ENCODE results near the gene KRTAP9-2.
"Not testable (repeated sequence)": the region's sequence is repeated elsewhere in the genome, so short reads cannot be mapped to it uniquely, and the experiment has no call there.

Gene KRTAP9-2

DNA sequence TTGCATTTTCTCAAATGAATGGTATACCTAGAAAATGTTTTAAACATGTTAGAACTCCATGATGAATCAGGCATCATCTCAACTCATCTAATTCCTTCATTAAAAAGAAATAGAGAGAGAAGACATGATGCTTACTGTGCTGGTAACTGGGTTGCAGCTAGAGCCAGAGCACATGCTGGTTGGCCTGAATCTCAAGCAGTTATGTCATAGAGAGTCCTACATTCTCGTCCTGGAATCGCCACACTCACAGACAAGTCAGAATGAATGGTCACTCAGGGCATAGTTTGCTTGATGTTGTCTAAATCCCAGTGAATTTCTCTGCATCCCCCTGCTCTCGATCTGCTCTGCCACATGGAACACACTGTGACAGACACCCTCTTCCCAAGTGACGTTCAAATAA, 10.7 kb downstream of the KRTAP9-2 start:
- not testable (repeated sequence) for H3K9me3 ChIP-seq (ENCODE audit: control insufficient read depth in 2 of 2, low read length in 2 of 2); H3K4me1 ChIP-seq (ENCODE audit: control insufficient read depth, insufficient read depth, low read length); H3K9ac ChIP-seq (ENCODE audit: low read length in 2 of 2); H3K36me3 ChIP-seq (ENCODE audit: control insufficient read depth in 2 of 2, insufficient read depth in 2 of 2, low read length in 2 of 2); H3K27me3 ChIP-seq (ENCODE audit: control insufficient read depth in 1 of 2, insufficient read depth in 2 of 2, low read length in 2 of 2); H3K27ac ChIP-seq (ENCODE audit: low read length); H3K4me3 ChIP-seq (ENCODE audit: low read length in 2 of 2)

DNA sequence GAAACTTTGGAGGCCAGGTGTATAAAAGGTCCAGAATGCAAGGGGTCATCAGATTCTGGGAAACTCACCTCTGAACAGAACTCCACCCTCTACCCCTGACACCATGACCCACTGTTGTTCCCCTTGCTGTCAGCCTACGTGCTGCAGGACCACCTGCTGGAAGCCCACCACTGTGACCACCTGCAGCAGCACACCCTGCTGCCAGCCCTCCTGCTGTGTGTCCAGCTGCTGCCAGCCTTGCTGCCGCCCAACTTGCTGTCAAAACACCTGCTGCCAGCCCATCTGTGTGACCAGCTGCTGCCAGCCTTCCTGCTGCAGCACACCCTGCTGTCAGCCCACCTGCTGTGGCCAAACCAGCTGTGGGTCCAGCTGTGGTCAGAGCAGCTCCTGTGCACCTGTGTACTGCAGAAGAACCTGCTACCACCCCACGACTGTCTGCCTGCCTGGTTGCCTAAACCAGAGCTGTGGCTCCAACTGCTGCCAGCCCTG, 11.5 kb downstream of the KRTAP9-2 start, which contains the start of gene KRTAP9-8:
Gene KRTAP9-8 (plus strand): TSS at position 51 of the 489 bp plus-strand sequence. CDS start 53 bp downstream, at position 104.
- H3K27me3 ChIP-seq (ENCODE audit: control insufficient read depth in 1 of 2, insufficient read depth in 2 of 2, low read length in 2 of 2): not testable (repeated sequence)

DNA sequence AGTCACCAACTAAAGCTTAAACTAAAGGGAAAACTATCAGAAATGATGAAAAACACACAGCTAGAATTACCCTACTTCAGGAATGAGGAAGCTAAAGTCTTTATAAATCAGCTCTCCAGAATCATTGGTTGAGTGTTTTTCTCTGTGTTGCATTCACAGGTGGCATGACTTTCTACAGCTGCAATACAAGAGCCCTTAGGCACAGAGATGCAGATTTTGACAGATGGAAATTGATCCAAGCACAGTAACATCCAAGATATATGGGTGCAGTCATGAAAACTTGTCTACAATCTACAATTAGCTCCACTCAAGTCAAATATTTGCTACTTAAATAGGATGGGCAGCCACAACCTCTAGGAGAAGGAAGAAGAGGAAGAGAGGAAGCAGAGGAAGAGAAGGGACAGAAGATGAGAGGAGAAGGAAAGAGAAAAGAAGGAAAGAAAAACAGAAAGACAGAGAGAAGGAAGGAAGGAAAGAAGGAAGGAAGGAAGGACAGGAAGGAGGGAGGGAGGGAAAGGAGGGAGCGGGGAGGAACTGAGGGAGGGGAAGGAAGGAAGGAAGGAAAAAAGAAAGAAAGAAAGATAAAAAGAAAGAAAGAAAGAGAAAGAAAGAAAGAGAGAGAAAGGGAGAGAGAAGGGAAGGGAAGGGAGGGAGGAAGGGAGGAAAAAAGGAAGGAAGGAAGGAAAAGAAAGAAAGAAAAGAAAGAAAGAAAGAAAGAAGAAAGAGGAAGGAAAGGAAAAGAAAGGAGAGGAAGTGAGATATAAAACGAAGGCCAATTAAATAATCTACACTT, 20.7 kb downstream of the KRTAP9-2 start:
- not testable (repeated sequence) for H3K9ac ChIP-seq (ENCODE audit: low read length in 2 of 2); H3K27ac ChIP-seq (ENCODE audit: low read length); H3K27me3 ChIP-seq (ENCODE audit: control insufficient read depth in 1 of 2, insufficient read depth in 2 of 2, low read length in 2 of 2); H3K4me1 ChIP-seq (ENCODE audit: control insufficient read depth, insufficient read depth, low read length); H3K9me3 ChIP-seq (ENCODE audit: control insufficient read depth in 2 of 2, low read length in 2 of 2); H3K4me3 ChIP-seq (ENCODE audit: low read length in 2 of 2); H3K36me3 ChIP-seq (ENCODE audit: control insufficient read depth in 2 of 2, insufficient read depth in 2 of 2, low read length in 2 of 2)

More for the DNA sequence above, 11.5 kb downstream of the KRTAP9-2 start, which contains the start of gene KRTAP9-8:
- H3K4me1 ChIP-seq (ENCODE audit: control insufficient read depth, insufficient read depth, low read length); H3K27ac ChIP-seq (ENCODE audit: low read length); H3K9me3 ChIP-seq (ENCODE audit: control insufficient read depth in 2 of 2, low read length in 2 of 2); H3K9ac ChIP-seq (ENCODE audit: low read length in 2 of 2); H3K36me3 ChIP-seq (ENCODE audit: control insufficient read depth in 2 of 2, insufficient read depth in 2 of 2, low read length in 2 of 2); H3K4me3 ChIP-seq (ENCODE audit: low read length in 2 of 2): not testable (repeated sequence)

DNA sequence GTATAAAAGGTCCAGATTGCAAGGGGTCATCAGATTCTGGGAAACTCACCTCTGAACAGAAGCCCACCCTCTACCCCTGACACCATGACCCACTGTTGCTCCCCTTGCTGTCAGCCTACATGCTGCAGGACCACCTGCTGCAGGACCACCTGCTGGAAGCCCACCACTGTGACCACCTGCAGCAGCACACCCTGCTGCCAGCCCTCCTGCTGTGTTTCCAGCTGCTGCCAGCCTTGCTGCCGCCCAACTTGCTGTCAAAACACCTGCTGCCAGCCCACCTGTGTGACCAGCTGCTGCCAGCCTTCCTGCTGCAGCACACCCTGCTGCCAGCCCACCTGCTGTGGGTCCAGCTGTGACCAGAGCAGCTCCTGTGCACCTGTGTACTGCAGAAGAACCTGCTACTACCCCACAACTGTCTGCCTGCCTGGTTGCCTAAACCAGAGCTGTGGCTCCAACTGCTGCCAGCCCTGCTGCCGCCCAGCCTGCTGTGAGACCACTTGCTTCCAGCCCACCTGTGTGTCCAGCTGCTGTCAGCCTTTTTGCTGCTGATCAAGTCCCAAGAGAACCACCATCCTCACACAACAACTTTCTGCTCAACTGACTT, 23.3 kb downstream of the KRTAP9-2 start, which contains the start of gene KRTAP9-4:
Gene KRTAP9-4 (plus strand): TSS at position 51 of the 604 bp plus-strand sequence. CDS start 34 bp downstream, at position 85.
- H3K4me1 ChIP-seq (ENCODE audit: control insufficient read depth, insufficient read depth, low read length); H3K27ac ChIP-seq (ENCODE audit: low read length); H3K9me3 ChIP-seq (ENCODE audit: control insufficient read depth in 2 of 2, low read length in 2 of 2); H3K36me3 ChIP-seq (ENCODE audit: control insufficient read depth in 2 of 2, insufficient read depth in 2 of 2, low read length in 2 of 2); H3K4me3 ChIP-seq (ENCODE audit: low read length in 2 of 2); H3K27me3 ChIP-seq (ENCODE audit: control insufficient read depth in 1 of 2, insufficient read depth in 2 of 2, low read length in 2 of 2); H3K9ac ChIP-seq (ENCODE audit: low read length in 2 of 2): not testable (repeated sequence)

DNA sequence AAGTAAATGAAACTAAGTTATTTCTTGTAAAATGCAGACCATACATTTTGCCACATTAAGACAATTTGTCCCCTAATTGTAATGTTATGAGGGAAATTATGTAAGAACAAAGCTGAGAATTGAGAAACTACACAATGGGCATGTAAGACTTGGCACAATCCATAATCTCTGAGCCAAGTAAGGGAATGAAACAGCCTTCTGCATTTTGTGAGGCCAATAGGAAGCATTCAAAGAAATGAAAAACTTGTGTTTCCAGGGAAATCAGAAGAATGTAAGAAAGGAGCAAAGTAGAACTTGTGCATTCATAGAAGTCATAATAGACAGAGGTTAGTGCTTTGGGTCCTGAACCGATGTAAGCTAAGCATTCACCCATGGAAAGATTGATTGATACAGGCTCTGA, 24.8 kb downstream of the KRTAP9-2 start:
- Histone ChIP-seq H3K27me3 (ENCODE audit: control insufficient read depth in 1 of 2, insufficient read depth in 2 of 2, low read length in 2 of 2) (peaks cover 2 to 3% of the 10 kb centered on the region in 2 donors), H3K27ac (ENCODE audit: low read length) (no peak overlapping the region), H3K4me1 (ENCODE audit: control insufficient read depth, insufficient read depth, low read length) (no peaks in the 10 kb centered on the region), H3K36me3 (ENCODE audit: control insufficient read depth in 2 of 2, insufficient read depth in 2 of 2, low read length in 2 of 2) (no peaks in the 10 kb centered on the region), H3K9me3 (ENCODE audit: control insufficient read depth in 2 of 2, low read length in 2 of 2) (no peaks in the 10 kb centered on the region), H3K9ac (ENCODE audit: low read length in 2 of 2) (no peak overlapping the region), H3K4me3 (ENCODE audit: low read length in 2 of 2) (no peak overlapping the region)

DNA sequence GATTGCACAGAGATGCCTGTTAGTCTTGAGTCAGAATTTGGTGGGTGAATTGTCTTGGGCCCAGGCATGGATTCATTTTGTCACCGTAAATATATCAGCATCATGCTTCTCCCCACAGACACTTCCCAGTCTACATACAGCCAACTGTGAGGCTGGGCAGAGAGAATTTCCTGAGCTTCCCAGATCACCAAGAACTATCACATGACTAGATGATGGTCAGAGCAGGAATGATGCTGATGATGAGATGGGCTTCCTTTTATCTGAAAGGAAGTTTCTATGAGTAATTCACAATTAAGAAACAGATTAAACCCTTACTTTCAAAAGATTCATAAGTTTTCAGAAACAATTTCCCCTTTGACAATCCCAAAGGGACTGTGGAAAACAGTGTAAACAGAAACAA, 28.4 kb downstream of the KRTAP9-2 start:
- Histone ChIP-seq H3K36me3 (ENCODE audit: control insufficient read depth in 2 of 2, insufficient read depth in 2 of 2, low read length in 2 of 2) (no peaks in the 10 kb centered on the region), H3K9me3 (ENCODE audit: control insufficient read depth in 2 of 2, low read length in 2 of 2) (no peaks in the 10 kb centered on the region), H3K4me1 (ENCODE audit: control insufficient read depth, insufficient read depth, low read length) (no peaks in the 10 kb centered on the region), H3K4me3 (ENCODE audit: low read length in 2 of 2) (no peak overlapping the region), H3K27ac (ENCODE audit: low read length) (no peak overlapping the region), H3K9ac (ENCODE audit: low read length in 2 of 2) (no peak overlapping the region), H3K27me3 (ENCODE audit: control insufficient read depth in 1 of 2, insufficient read depth in 2 of 2, low read length in 2 of 2) (peaks cover 2 to 3% of the 10 kb centered on the region in 2 donors)

DNA sequence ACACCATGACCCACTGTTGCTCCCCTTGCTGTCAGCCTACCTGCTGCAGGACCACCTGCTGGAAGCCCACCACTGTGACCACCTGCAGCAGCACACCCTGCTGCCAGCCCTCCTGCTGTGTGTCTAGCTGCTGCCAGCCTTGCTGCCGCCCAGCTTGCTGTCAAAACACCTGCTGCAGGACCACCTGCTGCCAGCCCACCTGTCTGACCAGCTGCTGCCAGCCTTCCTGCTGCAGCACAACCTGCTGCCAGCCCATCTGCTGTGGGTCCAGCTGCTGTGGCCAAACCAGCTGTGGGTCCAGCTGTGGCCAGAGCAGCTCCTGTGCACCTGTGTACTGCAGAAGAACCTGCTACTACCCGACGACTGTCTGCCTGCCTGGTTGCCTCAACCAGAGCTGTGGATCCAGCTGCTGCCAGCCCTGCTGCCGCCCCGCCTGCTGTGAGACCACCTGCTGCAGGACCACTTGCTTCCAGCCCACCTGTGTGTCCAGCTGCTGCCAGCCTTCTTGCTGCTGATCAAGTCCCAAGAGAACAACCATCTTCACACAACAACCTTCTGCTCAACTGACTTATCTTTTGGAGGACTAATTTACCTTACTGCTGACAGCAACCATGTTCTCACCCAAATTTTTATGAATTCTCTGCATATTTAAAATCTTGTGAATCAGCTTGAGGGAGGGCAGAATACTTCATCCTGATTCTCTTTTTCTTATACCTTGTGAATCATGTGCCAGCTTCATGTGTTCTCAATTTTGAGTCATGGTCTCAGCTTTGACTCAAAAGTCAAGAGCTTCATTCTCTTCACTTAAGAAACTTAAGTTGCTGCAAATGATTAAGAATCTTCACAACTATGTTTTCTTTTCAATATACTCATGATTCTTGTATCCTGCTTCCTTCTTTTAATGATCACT, 29.2 kb downstream of the KRTAP9-2 start, which contains the start of gene KRTAP9-9:
Gene KRTAP9-9 (plus strand): TSS at position 4 of the 910 bp plus-strand sequence.
- not testable (repeated sequence) for H3K9me3 ChIP-seq (ENCODE audit: control insufficient read depth in 2 of 2, low read length in 2 of 2); H3K4me3 ChIP-seq (ENCODE audit: low read length in 2 of 2); H3K36me3 ChIP-seq (ENCODE audit: control insufficient read depth in 2 of 2, insufficient read depth in 2 of 2, low read length in 2 of 2); H3K27ac ChIP-seq (ENCODE audit: low read length); H3K9ac ChIP-seq (ENCODE audit: low read length in 2 of 2); H3K27me3 ChIP-seq (ENCODE audit: control insufficient read depth in 1 of 2, insufficient read depth in 2 of 2, low read length in 2 of 2); H3K4me1 ChIP-seq (ENCODE audit: control insufficient read depth, insufficient read depth, low read length)

DNA sequence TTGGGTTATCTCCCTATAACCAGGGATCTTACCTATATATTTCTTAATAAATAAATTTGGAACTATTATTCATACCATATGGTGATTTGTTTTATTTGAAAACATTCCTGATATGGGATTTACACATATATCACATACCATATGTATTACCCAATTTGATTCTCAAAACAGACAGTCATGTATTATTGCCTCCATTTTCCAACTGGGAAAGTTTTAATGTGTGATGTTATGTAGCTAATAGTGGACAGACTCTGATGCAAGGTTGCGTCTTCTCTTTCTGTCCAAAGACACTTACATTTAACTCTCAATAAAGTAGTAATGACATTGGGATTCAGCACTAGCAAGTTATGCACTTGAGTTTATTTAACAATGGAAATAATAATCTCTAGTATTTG, 29.8 kb downstream of the KRTAP9-2 start:
- Histone ChIP-seq H3K36me3 (ENCODE audit: control insufficient read depth in 2 of 2, insufficient read depth in 2 of 2, low read length in 2 of 2) (no peaks in the 10 kb centered on the region), H3K27me3 (ENCODE audit: control insufficient read depth in 1 of 2, insufficient read depth in 2 of 2, low read length in 2 of 2) (peaks cover 2 to 3% of the 10 kb centered on the region in 2 donors)

DNA sequence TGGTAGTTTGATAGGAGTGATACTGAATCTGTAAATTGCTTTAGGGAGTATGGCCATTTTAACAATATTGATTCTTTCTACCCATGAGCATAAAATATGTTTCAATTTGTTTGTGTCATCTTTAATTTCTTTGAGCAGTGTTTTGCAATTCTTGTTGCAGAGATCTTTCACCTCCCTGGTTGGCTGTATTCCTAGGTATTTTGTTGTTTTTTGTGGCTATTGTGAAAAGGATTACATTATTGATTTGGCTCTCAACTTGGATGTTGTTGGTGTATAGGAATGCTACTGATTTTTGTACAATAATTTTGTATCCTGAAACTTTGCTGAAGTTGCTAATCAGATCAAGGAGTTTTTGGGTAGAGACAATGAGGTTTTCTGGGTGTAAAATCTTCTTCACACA, 32.0 kb downstream of the KRTAP9-2 start:
- Histone ChIP-seq H3K9me3 (ENCODE audit: control insufficient read depth in 2 of 2, low read length in 2 of 2) (no peaks in the 10 kb centered on the region), H3K36me3 (ENCODE audit: control insufficient read depth in 2 of 2, insufficient read depth in 2 of 2, low read length in 2 of 2) (no peaks in the 10 kb centered on the region), H3K4me1 (ENCODE audit: control insufficient read depth, insufficient read depth, low read length) (no peaks in the 10 kb centered on the region), H3K4me3 (ENCODE audit: low read length in 2 of 2) (no peak overlapping the region), H3K27me3 (ENCODE audit: control insufficient read depth in 1 of 2, insufficient read depth in 2 of 2, low read length in 2 of 2) (peaks cover 2 to 3% of the 10 kb centered on the region in 2 donors), H3K9ac (ENCODE audit: low read length in 2 of 2) (no peak overlapping the region), H3K27ac (ENCODE audit: low read length) (no peak overlapping the region)

More for the DNA sequence above, 29.8 kb downstream of the KRTAP9-2 start:
- no peaks in the 10 kb centered on the region for H3K9me3 ChIP-seq (ENCODE audit: control insufficient read depth in 2 of 2, low read length in 2 of 2)
- H3K4me3 ChIP-seq (ENCODE audit: low read length in 2 of 2): no peak overlapping the region
- H3K27ac ChIP-seq (ENCODE audit: low read length): no peak overlapping the region
- H3K9ac ChIP-seq (ENCODE audit: low read length in 2 of 2): no peak overlapping the region
- no peaks in the 10 kb centered on the region for H3K4me1 ChIP-seq (ENCODE audit: control insufficient read depth, insufficient read depth, low read length)

DNA sequence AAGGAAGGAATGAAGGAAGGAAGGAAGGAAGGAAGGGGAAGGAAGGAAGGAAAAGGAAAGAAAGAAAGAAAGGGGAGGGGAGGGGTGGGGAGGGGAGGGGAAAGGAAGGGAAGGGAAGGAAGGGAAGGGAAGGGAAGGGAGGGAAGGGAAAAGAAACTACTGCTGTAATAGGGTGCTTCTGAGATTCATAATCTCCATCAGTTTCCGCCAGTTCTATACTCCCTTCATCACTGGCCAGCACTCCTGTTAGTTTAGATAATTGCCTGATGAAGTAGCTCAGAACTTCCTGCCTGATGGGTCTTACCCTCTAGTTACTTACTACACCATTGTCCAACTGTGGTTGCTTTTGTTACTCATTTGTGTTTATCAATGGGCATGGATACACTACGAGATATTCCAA, 36.8 kb downstream of the KRTAP9-2 start:
- Histone ChIP-seq H3K9ac (ENCODE audit: low read length in 2 of 2) (no peak overlapping the region), H3K4me1 (ENCODE audit: control insufficient read depth, insufficient read depth, low read length) (no peaks in the 10 kb centered on the region), H3K27ac (ENCODE audit: low read length) (no peak overlapping the region), H3K36me3 (ENCODE audit: control insufficient read depth in 2 of 2, insufficient read depth in 2 of 2, low read length in 2 of 2) (no peaks in the 10 kb centered on the region), H3K9me3 (ENCODE audit: control insufficient read depth in 2 of 2, low read length in 2 of 2) (no peaks in the 10 kb centered on the region), H3K4me3 (ENCODE audit: low read length in 2 of 2) (no peak overlapping the region), H3K27me3 (ENCODE audit: control insufficient read depth in 1 of 2, insufficient read depth in 2 of 2, low read length in 2 of 2) (no peaks in the 10 kb centered on the region)

Measured in stomach smooth muscle (tissue), 2 donors.